ENCODE results near the gene IMP4.
A peak's percentile ranks its signal among the peaks of the same experiment; 100 is the strongest.

IMP4 gene

DNA sequence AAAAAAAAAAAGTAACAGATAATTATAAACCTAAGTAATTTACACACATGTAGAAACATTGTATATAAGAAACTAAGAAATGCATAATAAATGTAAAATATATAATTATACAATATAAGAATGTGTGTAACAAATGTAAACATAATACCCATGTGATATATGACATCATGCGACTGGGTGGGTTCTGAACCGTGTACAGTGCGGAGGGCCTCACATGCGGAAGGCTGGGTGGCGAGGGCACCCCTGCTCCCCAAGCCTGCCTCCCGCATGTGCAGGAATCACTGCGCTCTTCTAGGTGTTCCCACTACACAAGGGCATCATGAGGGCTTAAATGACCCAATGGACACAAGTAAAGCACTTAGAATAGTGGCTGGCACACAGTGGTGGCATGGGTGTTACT is 15.2 kb downstream of the IMP4 start:
- no peak for DNase-seq (ENCODE audit: low spot score)

DNA sequence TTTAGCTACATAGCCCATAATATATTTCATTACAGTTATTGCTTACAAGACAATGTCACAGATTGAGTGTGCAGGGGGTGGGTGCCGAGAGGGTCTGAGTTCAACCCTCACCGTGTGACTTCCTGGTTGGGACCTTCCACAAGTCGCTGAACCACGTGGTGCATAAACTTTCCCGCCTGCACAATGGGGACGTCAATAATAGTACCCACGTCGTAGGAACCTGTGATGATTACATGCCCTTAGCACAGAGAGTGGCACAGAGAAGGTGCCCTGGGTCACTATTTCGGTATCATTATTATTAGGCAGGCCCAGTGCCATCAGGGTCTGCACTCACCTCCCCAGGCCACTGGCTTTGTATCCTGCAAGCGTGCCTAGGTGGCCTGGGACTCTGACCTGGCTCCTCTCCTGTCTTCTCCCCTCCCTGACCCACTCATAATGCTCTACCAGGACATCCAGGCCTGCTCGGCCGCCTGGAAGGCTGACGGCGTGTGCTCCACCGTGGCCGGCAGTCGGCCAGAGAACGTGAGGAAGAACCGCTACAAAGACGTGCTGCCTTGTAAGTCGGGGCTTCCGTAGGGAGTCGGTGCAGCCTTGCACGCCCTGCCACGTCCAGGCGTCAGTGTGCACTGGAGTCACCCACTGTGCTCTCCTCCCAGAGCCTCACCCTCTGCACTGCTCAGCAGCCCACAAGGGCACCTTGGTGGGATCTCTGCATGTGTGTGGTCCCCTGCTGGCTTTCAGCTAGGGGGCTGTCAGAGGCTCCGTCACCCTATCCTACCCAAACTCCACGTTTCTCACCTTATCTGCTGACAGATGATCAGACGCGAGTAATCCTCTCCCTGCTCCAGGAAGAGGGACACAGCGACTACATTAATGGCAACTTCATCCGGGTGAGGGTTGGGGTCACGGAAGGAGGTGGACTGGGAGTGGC is 16.0 kb downstream of the IMP4 start:
- DNase-seq (ENCODE audit: low spot score): no peak

DNA sequence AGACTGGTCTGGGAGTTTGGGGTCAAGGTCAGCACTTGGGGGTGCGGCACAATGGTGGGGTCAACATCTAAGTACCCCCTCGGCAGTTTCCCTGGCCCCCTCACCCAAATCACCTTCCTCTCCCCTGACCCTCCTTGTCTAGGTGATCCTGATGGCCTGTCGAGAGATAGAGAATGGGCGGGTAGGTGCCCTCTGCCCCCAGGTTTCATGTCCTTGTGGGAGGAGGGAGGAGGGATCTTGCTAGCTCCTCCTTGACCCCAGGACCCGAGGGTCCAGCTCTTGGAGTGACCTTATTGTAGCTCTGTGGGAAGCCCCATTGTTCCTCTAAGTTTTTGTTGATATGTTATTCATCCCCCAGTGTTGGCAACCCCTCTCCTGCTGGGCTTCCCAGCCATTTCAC is 16.8 kb downstream of the IMP4 start:
- DNase-seq (ENCODE audit: low spot score): no peak

DNA sequence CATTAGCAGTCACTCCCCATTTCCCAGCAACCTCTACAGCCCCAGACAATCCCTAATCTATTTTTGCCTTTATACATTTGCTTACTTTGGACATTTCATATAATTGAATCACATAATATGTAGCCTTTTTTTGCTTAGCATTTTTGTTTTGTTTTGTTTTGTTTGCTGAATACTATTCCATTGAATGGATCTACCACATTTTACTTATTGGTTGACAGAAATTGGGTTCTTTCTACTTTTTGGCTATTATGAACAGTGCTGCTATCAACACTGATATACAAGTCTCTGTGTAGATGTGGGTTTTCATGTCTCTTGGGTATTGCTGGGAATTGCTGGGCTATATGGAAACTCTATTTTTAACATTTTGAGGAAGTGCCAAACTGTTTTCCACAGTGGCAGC is 20.8 kb downstream of the IMP4 start:
- no peak for DNase-seq (ENCODE audit: low spot score)

DNA sequence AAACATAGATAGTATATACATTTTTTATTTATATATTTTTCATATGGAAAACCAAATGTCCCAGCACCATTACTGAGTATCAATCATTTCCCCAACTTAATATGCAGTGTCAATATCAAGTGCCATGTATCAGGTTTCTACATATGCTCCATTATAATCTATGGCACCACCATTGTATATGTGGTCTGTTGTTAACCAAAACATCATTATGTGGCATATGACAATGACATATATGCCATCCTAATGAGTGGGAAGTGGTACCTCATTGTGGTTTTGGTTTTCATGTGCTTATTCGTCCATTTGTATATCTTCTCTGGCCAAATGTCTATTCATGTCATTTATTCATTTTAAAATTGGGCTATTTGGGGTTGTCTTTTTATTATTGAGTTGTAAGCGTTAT is 22.4 kb downstream of the IMP4 start:
- no peak for DNase-seq (ENCODE audit: low spot score)

DNA sequence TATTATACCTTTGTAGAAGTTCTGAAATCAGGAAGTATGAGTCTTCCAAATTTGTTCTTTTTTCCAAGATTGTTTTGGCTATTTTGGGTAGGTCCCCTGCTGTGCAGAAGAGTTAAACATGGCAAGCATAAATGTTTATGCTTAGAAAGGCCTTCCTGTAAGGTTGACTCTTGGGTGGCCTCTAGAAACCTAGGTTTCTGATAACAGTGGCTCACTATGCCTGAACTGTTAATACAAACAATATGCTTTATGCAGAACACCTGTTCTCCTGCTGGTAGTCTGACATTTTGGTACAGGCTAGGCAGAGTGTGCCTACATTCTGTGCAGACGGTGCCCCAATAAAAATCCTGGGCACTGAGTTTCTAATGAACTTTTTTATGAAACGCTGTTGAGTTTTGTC is 23.3 kb downstream of the IMP4 start:
- DNase-seq (ENCODE audit: low spot score): no peak

DNA sequence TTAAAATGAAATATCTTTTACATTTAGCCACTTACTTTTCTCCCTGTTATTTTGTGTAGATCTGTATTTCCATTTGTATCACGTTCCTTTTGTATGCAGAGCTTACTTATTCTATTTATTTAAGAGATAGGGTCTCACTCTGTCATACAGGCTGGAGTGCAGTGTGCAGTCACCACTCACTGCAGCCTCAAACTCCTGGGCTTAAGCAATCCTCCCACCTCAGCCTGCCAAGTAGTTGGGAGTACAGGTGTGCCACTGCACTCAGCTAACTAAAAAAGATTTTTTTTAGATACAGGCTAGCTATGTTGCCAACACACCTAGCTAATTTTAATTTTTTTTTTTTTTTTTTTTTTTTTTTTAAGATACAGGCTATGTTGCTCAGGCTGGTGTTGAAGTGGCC is 24.0 kb downstream of the IMP4 start:
- DNase-seq (ENCODE audit: low spot score): no peak

DNA sequence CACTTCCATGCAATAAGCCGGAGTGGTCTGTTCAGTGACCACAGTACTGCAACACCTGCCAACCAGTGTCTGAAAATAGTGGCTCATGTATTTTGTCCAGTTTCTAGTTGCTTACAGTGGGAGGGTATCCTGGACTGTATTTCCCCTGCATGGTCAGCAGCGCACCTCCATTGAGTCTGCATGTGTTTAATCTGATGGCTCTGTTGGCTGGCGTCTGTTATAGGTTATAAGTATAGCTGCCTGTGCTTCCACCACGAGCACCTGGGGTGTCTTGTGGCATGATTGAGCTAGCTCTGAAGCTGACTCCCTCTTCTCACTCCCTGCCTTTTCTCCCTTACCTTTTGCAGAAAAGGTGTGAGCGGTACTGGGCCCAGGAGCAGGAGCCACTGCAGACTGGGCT is 26.1 kb downstream of the IMP4 start:
- no peak for DNase-seq (ENCODE audit: low spot score)

DNA sequence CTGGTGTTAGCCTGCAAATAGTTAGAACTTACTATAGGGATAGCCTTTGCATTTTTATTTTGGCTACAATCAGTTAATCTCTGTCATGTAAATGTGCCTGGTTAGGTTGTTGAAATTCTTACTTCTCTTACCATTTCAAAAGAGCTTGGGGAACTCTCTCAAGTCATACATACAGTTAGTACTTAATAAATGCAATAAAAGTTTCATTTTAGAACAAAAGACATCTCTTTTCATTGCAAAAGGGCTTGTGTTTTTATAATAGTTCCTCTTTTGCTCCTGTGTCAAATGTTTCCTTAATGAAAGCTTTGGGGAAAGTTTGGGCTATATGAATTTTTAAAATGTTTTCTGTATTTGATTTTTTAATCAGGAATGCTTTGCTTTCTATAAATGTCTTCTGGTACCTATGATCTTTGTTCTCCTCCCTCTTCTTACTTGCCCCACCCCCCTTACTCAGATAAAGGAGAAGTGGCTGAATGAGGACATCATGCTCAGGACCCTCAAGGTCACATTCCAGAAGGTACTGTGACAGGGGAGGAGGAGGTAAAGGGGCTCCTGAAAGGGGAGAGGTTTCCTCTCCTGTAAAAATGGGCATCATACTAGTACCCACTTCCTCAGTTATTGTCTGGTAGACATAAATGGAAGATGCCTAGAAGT is 26.7 kb downstream of the IMP4 start:
- DNase-seq (ENCODE audit: low spot score): no peak

DNA sequence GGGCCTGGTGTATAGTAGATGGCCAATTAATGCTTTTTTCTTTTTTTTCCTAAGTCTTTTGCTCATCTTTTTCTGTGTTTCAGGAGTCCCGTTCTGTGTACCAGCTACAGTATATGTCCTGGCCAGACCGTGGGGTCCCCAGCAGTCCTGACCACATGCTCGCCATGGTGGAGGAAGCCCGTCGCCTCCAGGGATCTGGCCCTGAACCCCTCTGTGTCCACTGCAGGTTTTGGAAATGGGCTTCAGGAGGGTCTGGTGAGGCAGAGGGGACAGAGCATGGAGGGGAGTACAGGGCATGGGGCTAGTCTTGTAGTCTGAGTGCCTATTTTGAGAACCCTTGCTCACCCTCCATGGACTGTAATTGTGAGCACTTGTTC is 27.3 kb downstream of the IMP4 start:
- DNase-seq (ENCODE audit: low spot score): no peak

DNA sequence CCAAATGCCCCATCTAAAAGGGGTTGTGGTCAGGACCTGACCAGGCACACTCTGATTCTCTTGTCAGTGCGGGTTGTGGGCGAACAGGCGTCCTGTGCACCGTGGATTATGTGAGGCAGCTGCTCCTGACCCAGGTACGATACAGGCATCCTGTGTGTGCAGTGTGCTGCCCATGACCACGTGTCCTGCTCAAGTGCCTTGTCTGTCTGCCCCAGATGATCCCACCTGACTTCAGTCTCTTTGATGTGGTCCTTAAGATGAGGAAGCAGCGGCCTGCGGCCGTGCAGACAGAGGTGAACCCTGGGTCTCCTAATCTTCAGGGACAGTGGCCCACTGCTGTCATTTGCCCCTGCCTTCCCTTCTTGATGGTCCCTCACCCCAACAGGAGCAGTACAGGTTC is 27.8 kb downstream of the IMP4 start:
- DNase-seq (ENCODE audit: low spot score): no peak

DNA sequence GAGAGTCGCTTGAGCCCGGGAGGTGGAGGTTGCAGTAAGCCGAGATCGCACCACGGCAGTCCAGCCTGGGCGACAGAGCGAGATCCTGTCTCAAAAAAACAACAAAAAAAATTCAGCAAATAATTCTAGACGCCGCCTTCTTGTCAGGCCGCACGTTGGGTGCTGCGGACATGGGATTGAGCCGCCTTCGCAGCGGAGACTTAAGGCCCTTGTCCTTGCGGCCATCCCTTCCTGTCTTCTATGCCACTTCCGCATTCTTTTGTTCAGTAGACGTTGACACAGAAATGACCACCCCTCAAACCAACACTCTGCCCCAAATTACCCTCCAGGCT is 29.0 kb downstream of the IMP4 start:
- no peak for DNase-seq (ENCODE audit: low spot score)

DNA sequence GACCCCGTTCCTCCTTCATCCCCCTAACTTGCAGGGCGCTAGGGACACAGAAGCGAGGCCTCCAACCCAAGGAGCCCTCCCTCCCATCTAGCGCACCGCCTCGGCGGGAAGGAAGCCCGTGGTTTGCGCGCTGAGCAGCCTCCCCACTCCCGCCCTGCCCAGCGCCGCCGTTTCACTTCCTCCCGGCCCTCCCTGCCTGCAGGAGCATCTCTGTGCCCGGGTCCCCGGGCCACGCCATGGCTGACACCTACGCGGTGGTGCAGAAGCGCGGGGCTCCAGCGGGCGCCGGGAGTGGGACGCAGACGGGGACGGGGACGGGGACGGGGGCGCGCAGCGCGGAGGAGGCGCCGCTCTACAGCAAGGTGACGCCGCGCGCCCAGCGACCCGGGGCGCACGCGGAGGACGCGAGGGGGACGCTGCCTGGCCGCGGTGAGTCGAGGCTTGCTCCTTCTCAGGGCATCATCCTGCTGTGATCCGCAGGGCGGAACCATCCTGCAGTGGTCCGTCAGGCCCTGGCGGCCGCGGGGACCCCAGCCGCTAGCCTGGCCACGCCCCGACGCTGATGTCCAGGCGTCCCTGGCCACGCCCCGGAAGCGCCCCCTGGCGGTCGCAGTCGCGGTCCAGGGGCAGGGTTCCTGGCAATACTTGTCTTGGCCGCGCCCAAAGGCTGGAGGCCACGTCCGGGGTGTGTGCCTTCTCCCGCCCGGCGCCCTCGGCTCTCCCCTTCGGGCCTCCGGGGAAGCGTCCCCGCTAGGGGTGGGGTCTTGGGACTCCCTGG is 29.5 kb downstream of the IMP4 start:
- DNase-seq (ENCODE audit: low spot score): peak; percentile 75

DNA sequence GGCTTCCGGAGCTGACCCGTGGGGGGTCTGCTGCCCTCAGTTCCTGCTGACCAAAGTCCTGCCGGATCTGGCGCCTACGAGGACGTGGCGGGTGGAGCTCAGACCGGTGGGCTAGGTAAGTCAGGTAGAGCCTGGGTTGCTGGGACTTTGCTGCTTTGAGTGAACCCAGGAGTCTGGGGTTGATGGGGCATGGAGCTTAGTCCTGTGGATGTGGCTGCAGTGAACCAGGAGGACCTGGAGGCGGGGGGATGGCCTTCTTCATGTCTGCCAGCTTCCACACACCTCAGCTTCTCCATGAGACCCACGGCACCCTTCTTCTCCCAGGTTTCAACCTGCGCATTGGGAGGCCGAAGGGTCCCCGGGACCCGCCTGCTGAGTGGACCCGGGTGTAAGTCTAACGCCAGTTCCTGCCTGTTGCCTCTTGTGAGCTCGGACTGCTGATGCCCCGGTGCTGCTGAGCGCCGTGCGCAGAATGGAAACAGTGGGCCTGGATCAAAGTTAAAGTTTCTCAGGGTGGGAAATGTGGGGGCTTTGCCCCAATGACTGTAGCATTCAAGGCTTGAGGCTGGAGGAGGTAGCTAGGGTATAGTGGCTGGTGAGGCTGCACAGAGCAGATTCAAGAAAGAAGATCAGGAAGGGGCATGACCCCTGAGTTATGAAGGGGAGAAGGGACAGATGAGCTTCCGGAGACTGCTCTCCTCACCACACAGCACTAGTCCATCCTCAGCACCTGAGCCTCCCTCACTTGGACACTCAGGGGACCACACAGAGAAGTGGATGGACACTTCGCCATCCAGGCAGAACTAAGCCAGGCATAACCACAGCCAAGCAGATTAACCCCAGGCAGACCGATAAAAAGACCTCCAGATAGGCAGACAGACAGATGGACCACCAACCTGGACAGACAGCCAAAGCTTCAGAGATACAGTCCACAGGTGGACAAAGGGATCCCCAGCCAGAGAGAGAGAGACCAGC is 30.4 kb downstream of the IMP4 start:
- DNase-seq (ENCODE audit: low spot score): no peak

DNA sequence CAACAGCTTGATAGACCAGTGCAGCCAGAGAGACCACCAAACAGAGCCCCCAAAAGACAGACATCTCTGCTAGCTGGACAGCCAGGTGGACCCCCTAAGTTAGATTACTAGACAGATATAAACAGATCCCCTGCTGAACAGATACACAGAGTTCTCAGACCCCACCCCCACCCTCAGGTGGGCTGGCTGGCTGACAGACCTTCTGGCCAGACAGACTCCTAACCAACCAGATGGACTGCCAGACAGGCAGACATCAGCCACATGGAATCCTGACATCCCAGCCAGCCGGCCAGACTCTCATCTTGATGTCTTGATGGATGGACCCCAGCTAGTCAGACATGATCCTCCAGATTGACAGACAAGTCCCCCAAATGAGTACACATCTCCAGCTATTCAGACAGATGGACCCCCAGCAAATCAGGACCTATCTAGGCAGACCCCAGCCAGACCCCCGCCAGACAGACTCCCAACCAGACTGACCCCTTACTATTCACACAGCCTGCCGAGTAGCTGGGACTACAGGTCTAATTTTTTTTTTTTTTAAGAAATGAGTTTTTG is 31.2 kb downstream of the IMP4 start:
- no peak for DNase-seq (ENCODE audit: low spot score)

DNA sequence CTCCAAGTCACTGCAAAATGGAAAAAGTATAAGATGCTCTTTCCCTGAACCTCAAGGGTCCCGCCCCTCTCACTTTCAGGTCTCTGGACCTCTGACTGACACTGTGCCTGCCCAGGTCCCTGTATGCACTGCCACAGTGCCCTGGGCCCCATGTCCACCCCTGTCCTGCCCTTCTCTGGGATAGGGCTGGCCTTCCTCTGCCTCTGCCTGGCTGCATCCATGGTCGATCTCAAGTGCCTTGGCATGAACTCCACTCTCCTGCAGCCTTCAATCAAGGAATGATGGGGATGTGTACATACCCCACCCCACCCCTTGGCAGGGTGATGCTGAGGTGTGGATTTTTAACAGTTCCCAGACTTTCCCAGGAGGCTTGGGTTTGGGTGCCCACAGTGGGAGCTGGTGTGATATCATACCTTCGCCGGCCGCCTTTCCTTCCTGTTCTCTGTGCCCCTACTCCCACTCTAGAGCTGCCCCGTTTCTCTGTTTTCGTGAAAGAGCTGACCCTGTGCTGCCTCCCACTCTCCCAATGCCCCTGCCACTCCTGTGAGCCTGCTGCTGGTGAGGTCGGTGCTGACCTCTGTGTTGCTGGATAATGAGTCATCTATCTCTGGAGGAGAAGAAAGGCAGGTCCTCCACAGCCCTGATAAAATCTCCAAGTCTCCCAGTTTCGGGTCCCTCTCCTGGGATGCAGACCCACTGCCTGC is 32.0 kb downstream of the IMP4 start:
- DNase-seq (ENCODE audit: low spot score): no peak

DNA sequence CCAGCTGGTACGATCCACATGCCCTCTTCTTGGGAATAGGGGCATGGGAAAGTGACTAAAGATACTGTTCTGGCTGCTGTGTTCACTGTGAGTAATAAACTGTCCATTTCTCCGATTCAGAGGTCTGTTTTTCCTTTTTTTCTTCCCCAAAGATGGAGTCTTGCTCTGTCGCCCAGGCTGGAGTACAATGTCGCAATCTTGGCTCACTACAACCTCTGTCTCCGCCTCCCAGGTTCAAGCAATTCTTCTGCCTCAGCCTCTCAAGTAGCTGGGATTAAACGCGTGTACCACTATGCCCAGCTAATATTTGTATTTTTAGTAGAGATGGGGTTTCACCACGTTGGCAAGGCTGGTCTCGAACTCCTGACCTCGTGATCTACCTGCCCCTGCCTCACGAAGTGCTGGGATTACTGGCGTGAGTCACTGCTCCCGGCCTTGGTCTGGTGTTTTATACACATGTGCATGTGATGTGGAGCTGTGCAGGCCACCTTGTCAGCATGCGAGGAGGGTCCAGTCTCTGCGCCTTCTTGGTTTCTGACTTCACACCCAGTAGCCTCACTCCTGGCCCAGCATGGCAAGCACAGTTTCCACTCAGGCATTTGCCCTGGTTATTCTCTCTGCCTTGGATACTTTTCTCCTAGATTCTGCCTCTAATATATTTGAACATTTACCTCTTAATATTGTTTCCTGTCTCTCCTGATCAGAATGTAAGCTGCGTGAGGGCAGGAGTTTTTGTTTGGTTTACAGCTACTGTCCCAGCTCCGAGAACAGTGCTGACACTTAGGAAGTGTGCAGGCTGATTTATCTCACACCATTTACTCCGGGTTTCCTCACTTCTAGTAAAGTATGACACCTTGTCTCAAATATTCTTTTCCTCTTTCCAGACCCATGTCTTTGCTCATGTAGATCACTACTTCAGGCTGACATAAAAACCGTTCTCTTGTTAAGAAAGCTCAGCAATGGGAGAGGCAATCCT is 32.9 kb downstream of the IMP4 start:
- no peak for DNase-seq (ENCODE audit: low spot score)

DNA sequence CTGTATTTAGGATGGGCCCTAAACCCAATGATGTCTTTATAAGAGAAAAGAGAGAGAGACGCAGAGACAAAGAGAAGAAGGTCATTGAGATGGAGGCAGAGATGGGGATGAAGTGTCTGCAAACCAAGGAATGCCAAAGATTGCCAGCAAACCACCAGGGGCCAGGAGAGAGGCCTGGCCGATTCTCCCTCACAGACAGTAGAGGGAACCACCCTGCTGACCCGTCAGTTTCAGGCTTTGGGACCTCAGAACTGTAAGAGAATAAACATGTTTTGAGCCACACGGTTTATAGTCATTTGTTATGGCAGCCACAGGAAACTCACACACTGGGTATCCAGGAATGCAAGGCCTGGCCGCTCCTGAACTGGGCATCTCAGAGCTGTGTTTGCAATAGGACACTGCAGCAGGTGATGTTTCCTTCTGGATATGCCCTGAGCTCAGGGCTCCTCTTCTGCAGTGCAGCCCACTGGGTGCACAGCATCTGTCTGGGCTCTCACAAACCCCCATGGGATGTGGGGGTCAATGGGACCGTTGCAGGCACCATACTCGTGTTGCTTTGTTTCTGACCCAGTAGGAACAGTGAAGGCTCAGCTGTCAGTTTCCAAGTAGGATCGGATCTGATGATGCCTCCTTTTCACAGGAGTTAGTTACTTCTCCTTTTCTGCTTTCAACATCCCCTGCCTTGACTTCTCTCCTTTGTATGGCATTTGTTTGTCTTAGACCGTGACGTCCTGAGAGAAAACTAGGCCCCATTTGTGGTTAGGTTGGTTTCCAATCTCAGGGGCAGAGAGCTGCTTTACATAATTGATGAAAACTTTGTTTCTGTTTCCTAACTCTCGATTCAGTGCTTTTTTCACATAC is 34.0 kb downstream of the IMP4 start:
- no peak for DNase-seq (ENCODE audit: low spot score)

DNA sequence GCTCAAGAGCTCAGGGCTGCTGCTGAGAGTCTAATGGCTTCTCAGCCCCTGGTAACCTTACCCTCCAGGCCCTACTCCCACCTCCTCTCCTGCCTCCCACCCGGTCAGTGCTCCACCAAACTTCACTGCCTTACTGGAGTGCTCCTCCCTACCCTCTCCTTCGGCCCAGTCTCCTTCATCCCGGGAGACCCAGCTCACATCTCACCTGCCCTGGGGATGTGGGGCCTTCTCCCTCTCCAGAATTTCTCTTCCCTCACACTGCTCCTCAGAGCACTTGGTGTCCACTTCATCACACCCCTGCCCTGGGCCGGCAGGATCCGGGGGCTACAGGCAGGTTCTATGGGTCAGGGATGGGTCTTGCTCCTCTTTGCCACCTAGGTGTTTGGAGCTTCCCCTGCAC is 34.8 kb downstream of the IMP4 start:
- DNase-seq (ENCODE audit: low spot score): no peak

All from globus pallidus (tissue), 1 donor.